Measurements from ENCODE around the gene TMEM184B. TPM values are rescaled to one million over a fixed set of nuclear protein-coding genes. Genes with fewer than 3 reads are reported as not detected.

Gene TMEM184B
- total and polyA plus RNA-seq, 2 experiments from 2014 or later = 42.2 to 95.1 TPM

- Histone ChIP-seq H2AFZ (no peak overlapping the region), H3K79me2 (replicated peaks; ENCODE audit: insufficient read depth) (no peaks in the 10 kb centered on the region), H3K4me2 (no peak overlapping the region), H3K27ac (ENCODE audit: low read depth) (peak overlapping the region; percentile 37), H3K4me3 (no peak overlapping the region), H3F3A (replicated peaks; ENCODE audit: low read depth) (no peaks in the 10 kb centered on the region), H3K36me3 (ENCODE audit: insufficient read depth) (no peaks in the 10 kb centered on the region; the same call in 1 of the 2 replicates), H3K27me3 (ENCODE audit: insufficient read depth) (no peaks in the 10 kb centered on the region), H3K9me2 (ENCODE audit: insufficient read depth) (no peaks in the 10 kb centered on the region), H4K20me1 (replicated peaks; ENCODE audit: insufficient read depth) (no peaks in the 10 kb centered on the region), H3K4me1 (ENCODE audit: insufficient read depth) (0 out of 2 replicates have a peak, but pooled peaks cover 2% of the 10 kb centered on the region)
- TF ChIP-seq ZNF331 (CRISPR knock-in tag; IDR thresholded peaks at IDR 0.05; ENCODE audit: low read depth) = no peak
- TF ChIP-seq CREB1 (CRISPR knock-in tag; IDR thresholded peaks at IDR 0.05; ENCODE audit: low read depth) = peak; percentile 68
- TF ChIP-seq ZNF462 (CRISPR knock-in tag; IDR thresholded peaks at IDR 0.05) = peak; percentile 72; the same call in 1 of the 2 replicates
- no peaks in the 10 kb centered on the region for H3K9me3 Mint-ChIP-seq
- peaks cover 35% of the 10 kb centered on the region for H3K4me1 Mint-ChIP-seq
- peak overlapping the region; percentile 97 for H3K27ac Mint-ChIP-seq
- peaks cover 10% of the 10 kb centered on the region for H3K27me3 Mint-ChIP-seq (ENCODE audit: insufficient read depth, low read depth, poor library complexity)
- peak; percentile 94 for ATAC-seq
- DNase-seq (ENCODE audit: low spot score) = peak; percentile 86
- H3K4me3 Mint-ChIP-seq = peak overlapping the region; percentile 5; the same call in 1 of the 3 replicates
- peaks cover 15% of the 10 kb centered on the region for H3K36me3 Mint-ChIP-seq (ENCODE audit: low read depth)
These were observed 32.0 kb downstream of the TMEM184B start for GRCh38 chr22:38240734-38241252.

GRCh38 chr22:38239101-38239761 is 33.6 kb downstream of the TMEM184B start:
- DNase-seq (ENCODE audit: low spot score) (no peak), ATAC-seq (no peak)
- peaks cover 7% of the 10 kb centered on the region for H3K27me3 Mint-ChIP-seq (ENCODE audit: insufficient read depth, low read depth, poor library complexity)
- peaks cover 35% of the 10 kb centered on the region for H3K4me1 Mint-ChIP-seq
- Histone ChIP-seq H3F3A (replicated peaks; ENCODE audit: low read depth) (no peaks in the 10 kb centered on the region), H3K79me2 (replicated peaks; ENCODE audit: insufficient read depth) (no peaks in the 10 kb centered on the region), H3K4me2 (no peak overlapping the region), H3K4me1 (ENCODE audit: insufficient read depth) (0 out of 2 replicates have a peak, but pooled peaks cover 2% of the 10 kb centered on the region), H4K20me1 (replicated peaks; ENCODE audit: insufficient read depth) (peaks cover 3% of the 10 kb centered on the region; the same call in 1 of the 2 replicates), H3K9me2 (ENCODE audit: insufficient read depth) (no peaks in the 10 kb centered on the region), H3K27ac (ENCODE audit: low read depth) (peak overlapping the region; percentile 55; the same call in 1 of the 2 replicates), H2AFZ (no peak overlapping the region), H3K27me3 (ENCODE audit: insufficient read depth) (no peaks in the 10 kb centered on the region), H3K36me3 (ENCODE audit: insufficient read depth) (no peaks in the 10 kb centered on the region; the same call in 1 of the 2 replicates), H3K4me3 (no peak overlapping the region)
- peaks cover 23% of the 10 kb centered on the region for H3K36me3 Mint-ChIP-seq (ENCODE audit: low read depth)
- H3K27ac Mint-ChIP-seq = peak overlapping the region; percentile 84
- no peaks in the 10 kb centered on the region for H3K9me3 Mint-ChIP-seq
- TF ChIP-seq STAT1 (IDR thresholded peaks at IDR 0.05; ENCODE audit: unreplicated experiment) (no peak), CREB1 (CRISPR knock-in tag; IDR thresholded peaks at IDR 0.05; ENCODE audit: low read depth) (no peak), EZH2 (IDR thresholded peaks at IDR 0.05; ENCODE audit: low read depth, unreplicated experiment) (no peak)
- H3K4me3 Mint-ChIP-seq = no peak overlapping the region

Data from GM23338 (cell line).